Sigmoid colon (tissue), 7 donors: ENCODE results near the gene ANO1. TPM values are rescaled to one million over a fixed set of nuclear protein-coding genes. Genes with fewer than 3 reads are reported as not detected.

ENCODE experiments used
- DNase-seq: peaks from one replicate; pipeline ENCODE4 v3.0.0-alpha.2; 2019
- H3K27ac ChIP-seq, 4 donors: fragments of 200-600 bp; sonication (generic); one replicate each; pipeline ENCODE4 v1.5.1; 2016 to 2019; ENCODE audit warnings: mild to moderate bottlenecking in 1 of 4
- H3K27me3 ChIP-seq, 3 donors: fragments of 200-600 bp; sonication (generic); one replicate each; pipeline ENCODE4 v1.5.1; 2019; ENCODE audit warnings: mild to moderate bottlenecking in 1 of 3
- H3K36me3 ChIP-seq, 4 donors: fragments of 200-600 bp; sonication (generic); one replicate each; pipeline ENCODE4 v1.5.1; 2016 to 2019
- H3K4me1 ChIP-seq, 4 donors: fragments of 200-600 bp; sonication (generic); one replicate each; pipeline ENCODE4 v1.5.1; 2017 to 2019
- H3K4me3 ChIP-seq, 4 donors: fragments of 200-600 bp; sonication (generic); one replicate each; pipeline ENCODE4 v1.5.1; 2017 to 2019; ENCODE audit warnings: mild to moderate bottlenecking in 2 of 4, moderate library complexity in 1 of 4
- H3K9me3 ChIP-seq, 4 donors: fragments of 200-600 bp in 3 of 4; sonication (generic) in 3 of 4; one replicate each; pipeline versions ENCODE4 v1.5.1 to v1.6.1; 2013 to 2019
- EP300 ChIP-seq, 4 donors: sonication (generic); formaldehyde crosslinking; IDR thresholded peaks; one replicate each; pipeline ENCODE4 v1.6.1; 2017; ENCODE audit warnings: antibody characterized with exemption in 4 of 4
- POLR2A ChIP-seq, 2 donors: fragments of 450-650 bp; IDR thresholded peaks; one replicate each; pipeline ENCODE4 v1.6.1; 2016; ENCODE audit warnings: antibody characterized with exemption in 2 of 2, mild to moderate bottlenecking in 2 of 2, moderate library complexity in 2 of 2
- POLR2AphosphoS5 ChIP-seq, 4 donors: sonication (generic); formaldehyde crosslinking; IDR thresholded peaks; one replicate each; pipeline ENCODE4 v1.6.1; 2017; ENCODE audit warnings: antibody characterized with exemption in 4 of 4
- WGBS, 2 donors: extraction: QIAGEN DNeasy Blood & Tissue Kit; methylation state at CpG; one replicate each; pipeline ENCODE4 v1.1.7; 2013; 5-methylcytosine and 5-hydroxymethylcytosine counted together
- intact Hi-C: fragments of 100-400 bp; cut with DNase I; formaldehyde crosslinking; loops from one replicate; pipeline ENCODE4 v1.15.1; 2023
- polyA plus RNA-seq, 3 donors: library from polyadenylated mRNA; stranded (reverse); fragments of 200-250 nt; gene quantifications; one replicate each; pipeline ENCODE4 v1.2.3, GENCODE V29; 2013
- total RNA-seq, 4 donors: library from RNA; depleted of rRNA; stranded (reverse); fragments of >200 nt; gene quantifications; one replicate each; pipeline ENCODE4 v1.1.0, GENCODE V29; 2016
- TF ChIP-seq, protein P1 (sequence below), 4 experiments: fragments of 450-650 bp in 3 of 4; fragments of 200-600 bp in 1 of 4; IDR thresholded peaks; one replicate each; pipeline ENCODE4 v1.5.1; 2016 to 2019; ENCODE audit warnings: antibody characterized with exemption in 4 of 4, mild to moderate bottlenecking in 3 of 4, moderate library complexity in 2 of 4
- donor health status: healthy with polysubstance abuse.
- donor health status: Bipolar disorder and iron deficiency.
- donor health status: healthy.

ANO1 gene
- total and polyA plus RNA-seq, 7 donors: 0.60 to 33.9 (median 17.4) TPM

DNA sequence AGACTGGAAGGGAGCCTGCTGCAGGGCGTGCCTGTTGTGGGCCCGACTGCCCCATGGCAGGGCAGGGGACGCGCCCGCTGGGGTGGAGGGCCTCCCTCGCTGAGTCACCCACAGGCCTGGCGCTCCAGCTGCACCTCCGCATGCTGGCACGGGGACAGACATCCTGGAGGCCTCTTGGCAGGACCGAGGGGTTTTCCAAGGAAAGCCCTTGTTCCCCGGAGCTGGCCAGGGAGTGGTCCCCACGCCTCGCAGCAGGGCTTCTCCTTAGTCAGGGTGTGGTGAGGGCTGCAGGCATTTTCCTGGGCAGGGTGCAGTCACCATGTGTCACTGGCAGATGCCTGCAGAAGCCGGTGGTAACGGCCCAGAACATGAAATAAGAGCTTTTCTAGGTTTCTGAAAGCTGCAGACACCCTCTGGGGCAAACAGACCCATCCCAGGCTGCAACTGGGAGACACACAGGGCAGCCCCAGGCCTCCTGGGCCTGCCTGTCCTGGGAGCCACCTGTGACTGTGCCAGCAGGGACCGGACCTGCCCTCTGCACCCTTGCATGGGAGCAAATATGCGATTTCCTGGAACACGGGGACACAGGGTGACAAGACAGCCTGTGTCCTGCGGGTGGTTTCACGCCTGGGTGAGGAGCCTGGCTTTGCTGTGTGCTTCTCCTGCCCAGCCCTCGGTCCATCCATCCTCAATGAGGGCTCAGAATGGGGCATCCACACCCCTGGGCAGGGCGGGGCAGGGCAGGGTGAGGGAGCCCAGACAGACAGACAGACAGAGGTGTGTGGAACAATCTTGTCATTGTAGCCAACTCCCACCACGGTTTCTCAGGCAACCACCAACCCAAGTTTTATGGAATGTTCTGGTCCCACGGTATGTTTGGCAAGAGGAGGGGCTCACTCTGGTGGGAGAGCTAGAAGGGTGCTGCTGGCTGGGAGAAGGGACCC, 81.8 kb downstream of the ANO1 start:
- 20 to 64% methylated on average over 24 of the region's 24 CpGs for WGBS, 2 donors
- no peaks in the 10 kb centered on the region for H3K36me3 ChIP-seq
- intact Hi-C loops: loop anchor here (10.0 kb wide), 1 partner anchor 595 kb away; no protein-coding TSS in a partner anchor
- TF ChIP-seq EP300 (IDR thresholded peaks at IDR 0.05) (no peak), POLR2A (IDR thresholded peaks at IDR 0.05) (no peak)
- TF ChIP-seq, protein P1, sequence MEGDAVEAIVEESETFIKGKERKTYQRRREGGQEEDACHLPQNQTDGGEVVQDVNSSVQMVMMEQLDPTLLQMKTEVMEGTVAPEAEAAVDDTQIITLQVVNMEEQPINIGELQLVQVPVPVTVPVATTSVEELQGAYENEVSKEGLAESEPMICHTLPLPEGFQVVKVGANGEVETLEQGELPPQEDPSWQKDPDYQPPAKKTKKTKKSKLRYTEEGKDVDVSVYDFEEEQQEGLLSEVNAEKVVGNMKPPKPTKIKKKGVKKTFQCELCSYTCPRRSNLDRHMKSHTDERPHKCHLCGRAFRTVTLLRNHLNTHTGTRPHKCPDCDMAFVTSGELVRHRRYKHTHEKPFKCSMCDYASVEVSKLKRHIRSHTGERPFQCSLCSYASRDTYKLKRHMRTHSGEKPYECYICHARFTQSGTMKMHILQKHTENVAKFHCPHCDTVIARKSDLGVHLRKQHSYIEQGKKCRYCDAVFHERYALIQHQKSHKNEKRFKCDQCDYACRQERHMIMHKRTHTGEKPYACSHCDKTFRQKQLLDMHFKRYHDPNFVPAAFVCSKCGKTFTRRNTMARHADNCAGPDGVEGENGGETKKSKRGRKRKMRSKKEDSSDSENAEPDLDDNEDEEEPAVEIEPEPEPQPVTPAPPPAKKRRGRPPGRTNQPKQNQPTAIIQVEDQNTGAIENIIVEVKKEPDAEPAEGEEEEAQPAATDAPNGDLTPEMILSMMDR (IDR thresholded peaks at IDR 0.05): no peak
- no peaks in the 10 kb centered on the region for H3K9me3 ChIP-seq
- no peaks in the 10 kb centered on the region for H3K4me1 ChIP-seq
- H3K27ac ChIP-seq: no peak overlapping the region
- DNase-seq: no peak
- no peak overlapping the region for H3K4me3 ChIP-seq
- H3K27me3 ChIP-seq: no peaks in the 10 kb centered on the region

- 93 to 94% methylated on average over 17 of the region's 17 CpGs for WGBS, 2 donors
Observed at GRCh38 chr11:70161043-70161625, 83.0 kb downstream of the ANO1 start.

DNA sequence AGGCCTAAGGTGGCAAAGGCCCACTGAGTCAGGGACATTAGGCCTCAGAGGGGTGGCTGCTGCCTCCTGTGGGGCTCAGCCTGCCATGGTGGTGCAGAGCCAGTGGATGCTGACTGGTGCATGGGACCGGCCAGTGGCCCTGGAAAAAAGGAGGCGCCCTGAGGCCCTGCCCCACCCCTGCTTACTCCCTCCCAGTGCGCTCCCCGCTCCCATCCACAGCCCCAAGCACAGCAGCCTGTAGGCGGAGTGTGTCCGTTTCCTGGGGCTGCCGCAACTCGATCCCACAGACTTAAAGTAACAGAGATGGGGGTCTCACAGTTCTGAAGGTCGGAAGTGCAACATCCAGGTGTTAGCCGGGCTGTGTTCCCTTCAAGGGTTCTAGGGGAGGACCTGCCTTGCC, 86.6 kb downstream of the ANO1 start:
- Histone ChIP-seq H3K4me1 (no peaks in the 10 kb centered on the region), H3K36me3 (no peaks in the 10 kb centered on the region), H3K27ac (no peak overlapping the region), H3K4me3 (no peak overlapping the region), H3K27me3 (peaks cover 0 to 13% (median 0%) of the 10 kb centered on the region in 3 donors), H3K9me3 (no peaks in the 10 kb centered on the region)
- WGBS, 2 donors: 91% methylated on average over 10 of the region's 10 CpGs
- intact Hi-C loops: loop anchor here (10.0 kb wide), 1 partner anchor 600 kb away; no protein-coding TSS in a partner anchor
- TF ChIP-seq, protein P1 (IDR thresholded peaks at IDR 0.05): no peak
- TF ChIP-seq POLR2AphosphoS5 (IDR thresholded peaks at IDR 0.05) (no peak), EP300 (IDR thresholded peaks at IDR 0.05) (no peak), POLR2A (IDR thresholded peaks at IDR 0.05) (no peak)
- no peak for DNase-seq

More at GRCh38 chr11:70161043-70161625, 83.0 kb downstream of the ANO1 start:
- TF ChIP-seq, protein P1 (IDR thresholded peaks at IDR 0.05): no peak
- TF ChIP-seq POLR2A (IDR thresholded peaks at IDR 0.05): no peak
- TF ChIP-seq POLR2AphosphoS5 (IDR thresholded peaks at IDR 0.05): no peak
- no peak for TF ChIP-seq EP300 (IDR thresholded peaks at IDR 0.05)
- Histone ChIP-seq H3K9me3 (no peaks in the 10 kb centered on the region), H3K27me3 (no peaks in the 10 kb centered on the region), H3K4me3 (no peak overlapping the region), H3K27ac (no peak overlapping the region), H3K4me1 (no peaks in the 10 kb centered on the region), H3K36me3 (no peaks in the 10 kb centered on the region)
- intact Hi-C loops: loop anchor here (10.0 kb wide), 1 partner anchor 596 kb away; no protein-coding TSS in a partner anchor
- DNase-seq: no peak

DNA sequence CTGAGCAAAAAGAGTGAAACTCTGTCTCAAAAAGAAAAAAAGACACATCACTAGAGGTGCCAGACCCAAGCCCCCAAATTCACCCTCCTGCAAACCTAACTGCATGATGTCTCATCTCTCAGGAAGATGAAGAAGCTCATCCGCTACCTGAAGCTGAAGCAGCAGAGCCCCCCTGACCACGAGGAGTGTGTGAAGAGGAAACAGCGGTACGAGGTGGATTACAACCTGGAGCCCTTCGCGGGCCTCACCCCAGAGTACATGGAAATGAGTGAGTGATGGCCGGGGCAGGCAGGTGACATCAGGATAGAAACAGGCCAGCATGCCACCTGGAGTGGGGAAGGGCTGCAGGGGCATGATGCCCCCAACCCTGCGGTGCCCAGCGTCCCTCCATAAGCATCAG, 89.0 kb downstream of the ANO1 start:
- Histone ChIP-seq H3K36me3 (no peaks in the 10 kb centered on the region), H3K9me3 (no peaks in the 10 kb centered on the region), H3K27ac (no peak overlapping the region), H3K4me1 (no peaks in the 10 kb centered on the region), H3K27me3 (peaks cover 0 to 13% (median 0%) of the 10 kb centered on the region in 3 donors), H3K4me3 (no peak overlapping the region)
- 79 to 83% methylated on average over 9 of the region's 9 CpGs for WGBS, 2 donors
- intact Hi-C loops: loop anchor here (10.0 kb wide), 1 partner anchor 602 kb away; no protein-coding TSS in a partner anchor
- DNase-seq: no peak
- TF ChIP-seq POLR2A (IDR thresholded peaks at IDR 0.05): no peak
- no peak for TF ChIP-seq POLR2AphosphoS5 (IDR thresholded peaks at IDR 0.05)
- TF ChIP-seq EP300 (IDR thresholded peaks at IDR 0.05): no peak
- TF ChIP-seq, protein P1 (IDR thresholded peaks at IDR 0.05): no peak
